ENCODE results near the gene POLG. TPM values are rescaled to one million over a fixed set of nuclear protein-coding genes. Genes with fewer than 3 reads are reported as not detected.

The POLG gene
- total RNA-seq, 1 experiment from 2014 or later, result 83.6 TPM

- DNase-seq, result no peak
- peaks cover 6% of the 10 kb centered on the region for H3K36me3 Mint-ChIP-seq (ENCODE audit: insufficient read depth, unreplicated experiment)
- peaks cover 98% of the 10 kb centered on the region for H3K27me3 Mint-ChIP-seq (ENCODE audit: unreplicated experiment)
- CTCF ChIA-PET, result no interaction called here
- BruUV-seq (replicated peaks), result no TSS peak
- no peak for TF ChIP-seq CTCF (IDR thresholded peaks at IDR 0.05; ENCODE audit: unreplicated experiment)
- H3K27ac Mint-ChIP-seq (ENCODE audit: unreplicated experiment), result no peak overlapping the region
- intact Hi-C loops (cut with micrococcal nuclease; ENCODE audit: unreplicated experiment), result no loop called here
- H3K4me1 Mint-ChIP-seq (ENCODE audit: low read depth, unreplicated experiment), result no peaks in the 10 kb centered on the region
- no peaks in the 10 kb centered on the region for H3K9me3 Mint-ChIP-seq (ENCODE audit: low read depth, unreplicated experiment)
- no peak overlapping the region for H3K4me3 Mint-ChIP-seq (ENCODE audit: low read depth, unreplicated experiment)
Measured at GRCh38 chr15:89363133-89363532, 28.5 kb upstream of the POLG start.

- Mint-ChIP-seq H3K9me3 (ENCODE audit: low read depth, unreplicated experiment) (no peaks in the 10 kb centered on the region), H3K4me3 (ENCODE audit: low read depth, unreplicated experiment) (no peak overlapping the region), H3K4me1 (ENCODE audit: low read depth, unreplicated experiment) (no peaks in the 10 kb centered on the region), H3K27me3 (ENCODE audit: unreplicated experiment) (peaks cover 100% of the 10 kb centered on the region), H3K27ac (ENCODE audit: unreplicated experiment) (no peak overlapping the region), H3K36me3 (ENCODE audit: insufficient read depth, unreplicated experiment) (peaks cover 6% of the 10 kb centered on the region)
- no peak for DNase-seq
- intact Hi-C loops (cut with micrococcal nuclease; ENCODE audit: unreplicated experiment), result no loop called here
- CTCF ChIA-PET, result no interaction called here
- no peak for TF ChIP-seq CTCF (IDR thresholded peaks at IDR 0.05; ENCODE audit: unreplicated experiment)
- no TSS peak for BruUV-seq (replicated peaks)
Measured at GRCh38 chr15:89362203-89363101, 27.8 kb upstream of the POLG start.

GRCh38 chr15:89361451-89362202, 27.0 kb upstream of the POLG start:
- Mint-ChIP-seq H3K27me3 (ENCODE audit: unreplicated experiment) (peaks cover 100% of the 10 kb centered on the region), H3K36me3 (ENCODE audit: insufficient read depth, unreplicated experiment) (peaks cover 6% of the 10 kb centered on the region), H3K4me3 (ENCODE audit: low read depth, unreplicated experiment) (no peak overlapping the region), H3K9me3 (ENCODE audit: low read depth, unreplicated experiment) (no peaks in the 10 kb centered on the region), H3K4me1 (ENCODE audit: low read depth, unreplicated experiment) (peaks cover 6% of the 10 kb centered on the region), H3K27ac (ENCODE audit: unreplicated experiment) (no peak overlapping the region)
- DNase-seq, result peak; percentile 85
- intact Hi-C loops (cut with micrococcal nuclease; ENCODE audit: unreplicated experiment), result no loop called here
- BruUV-seq (replicated peaks), result no TSS peak
- TF ChIP-seq CTCF (IDR thresholded peaks at IDR 0.05; ENCODE audit: unreplicated experiment), result no peak
- CTCF ChIA-PET, result no interaction called here

GRCh38 chr15:89360294-89360971, 25.8 kb upstream of the POLG start:
- CTCF ChIA-PET, result interaction anchor here (0.6 to 4.5 kb wide), 7 partner anchors 16 to 111 kb away, joined by 3 to 54 read pairs (median 9); no protein-coding TSS in a partner anchor
- Mint-ChIP-seq H3K27ac (ENCODE audit: unreplicated experiment) (no peak overlapping the region), H3K4me3 (ENCODE audit: low read depth, unreplicated experiment) (no peak overlapping the region), H3K27me3 (ENCODE audit: unreplicated experiment) (peaks cover 100% of the 10 kb centered on the region), H3K4me1 (ENCODE audit: low read depth, unreplicated experiment) (peaks cover 8% of the 10 kb centered on the region), H3K9me3 (ENCODE audit: low read depth, unreplicated experiment) (no peaks in the 10 kb centered on the region), H3K36me3 (ENCODE audit: insufficient read depth, unreplicated experiment) (peaks cover 6% of the 10 kb centered on the region)
- DNase-seq, result no peak
- no peak for TF ChIP-seq CTCF (IDR thresholded peaks at IDR 0.05; ENCODE audit: unreplicated experiment)
- intact Hi-C loops (cut with micrococcal nuclease; ENCODE audit: unreplicated experiment), result no loop called here
- BruUV-seq (replicated peaks), result no TSS peak
